Liver (tissue), 3 donors: ENCODE data around the gene WEE1.

ENCODE experiments used
- FOXA1 ChIP-seq: IDR thresholded peaks from 2 replicates; pipeline ENCODE4 v1.6.1; 2016; ENCODE audit warnings: antibody characterized with exemption
- GABPA ChIP-seq, 2 donors: IDR thresholded peaks in 1 of 2; conservative IDR thresholded peaks in 1 of 2; 2 replicates each; pipeline ENCODE4 v1.6.1; 2016; ENCODE audit warnings: antibody characterized with exemption in 2 of 2, mild to moderate bottlenecking in 1 of 2, moderate library complexity in 1 of 2
- RAD21 ChIP-seq, 2 donors: IDR thresholded peaks; 2 replicates each; pipeline ENCODE4 v1.6.1; 2016; ENCODE audit warnings: antibody characterized with exemption in 2 of 2, mild to moderate bottlenecking in 2 of 2
- RXRA ChIP-seq, 2 donors: IDR thresholded peaks; 2 replicates each; pipeline ENCODE4 v1.6.1; 2017 to 2018; ENCODE audit warnings: antibody characterized with exemption in 2 of 2, mild to moderate bottlenecking in 1 of 2
- SP1 ChIP-seq: IDR thresholded peaks from 2 replicates; pipeline ENCODE4 v1.6.1; 2018; ENCODE audit warnings: antibody characterized with exemption, mild to moderate bottlenecking
- YY1 ChIP-seq: IDR thresholded peaks from 2 replicates; pipeline ENCODE4 v1.6.1; 2016; ENCODE audit warnings: antibody characterized with exemption, mild to moderate bottlenecking
- TF ChIP-seq, protein P1 (sequence below): IDR thresholded peaks from 2 replicates; pipeline ENCODE4 v1.6.1; 2016; ENCODE audit warnings: antibody characterized with exemption, mild to moderate bottlenecking
- TF ChIP-seq, protein P2 (sequence below): fragments of 150-350 bp; IDR thresholded peaks from 2 replicates; pipeline ENCODE4 v1.5.1; 2017; ENCODE audit warnings: improper control_type of control experiment, low read depth, low read length; ENCODE audit not compliant: missing input control
- TF ChIP-seq, protein P3 (sequence below): IDR thresholded peaks from 2 replicates; pipeline ENCODE4 v1.6.1; 2016; ENCODE audit warnings: antibody characterized with exemption
- donor health status: healthy.
- donor health status: healthy.

DNA sequence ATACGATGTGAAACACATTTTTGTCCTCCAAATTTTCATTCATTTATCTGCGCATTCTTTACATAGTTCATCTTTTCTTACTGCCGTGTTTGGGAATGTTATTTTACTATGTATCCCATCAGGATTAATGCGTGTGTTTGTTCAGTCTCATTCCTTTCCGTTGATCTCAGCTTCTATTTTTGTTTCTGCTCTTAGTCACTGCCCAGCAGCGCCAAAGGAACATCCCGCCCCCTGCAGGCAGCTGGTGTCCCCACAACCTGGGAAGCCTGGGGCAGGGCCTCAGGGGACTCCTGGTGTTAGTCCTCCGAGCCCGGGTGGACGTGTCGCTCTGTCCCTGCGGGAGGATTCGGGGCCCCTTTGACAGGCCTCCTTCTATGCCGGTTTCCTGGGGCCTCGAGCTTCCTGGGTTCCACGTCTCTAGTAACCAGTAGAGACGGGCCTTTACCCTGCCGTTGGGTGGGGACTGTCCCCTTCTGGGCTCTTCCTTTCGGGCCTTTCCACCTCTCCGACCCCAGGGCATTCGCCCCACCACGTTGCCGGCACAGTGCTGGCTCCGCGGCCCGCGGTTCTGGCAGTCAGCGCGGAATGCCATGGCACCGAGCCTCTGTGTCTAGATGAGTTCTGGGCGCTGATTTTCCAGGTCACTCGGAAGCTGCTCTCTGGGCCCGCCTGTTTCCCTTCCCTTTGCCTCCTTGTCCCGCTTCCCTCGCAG is 39.8 kb downstream of the WEE1 start:
- TF ChIP-seq, protein P1, sequence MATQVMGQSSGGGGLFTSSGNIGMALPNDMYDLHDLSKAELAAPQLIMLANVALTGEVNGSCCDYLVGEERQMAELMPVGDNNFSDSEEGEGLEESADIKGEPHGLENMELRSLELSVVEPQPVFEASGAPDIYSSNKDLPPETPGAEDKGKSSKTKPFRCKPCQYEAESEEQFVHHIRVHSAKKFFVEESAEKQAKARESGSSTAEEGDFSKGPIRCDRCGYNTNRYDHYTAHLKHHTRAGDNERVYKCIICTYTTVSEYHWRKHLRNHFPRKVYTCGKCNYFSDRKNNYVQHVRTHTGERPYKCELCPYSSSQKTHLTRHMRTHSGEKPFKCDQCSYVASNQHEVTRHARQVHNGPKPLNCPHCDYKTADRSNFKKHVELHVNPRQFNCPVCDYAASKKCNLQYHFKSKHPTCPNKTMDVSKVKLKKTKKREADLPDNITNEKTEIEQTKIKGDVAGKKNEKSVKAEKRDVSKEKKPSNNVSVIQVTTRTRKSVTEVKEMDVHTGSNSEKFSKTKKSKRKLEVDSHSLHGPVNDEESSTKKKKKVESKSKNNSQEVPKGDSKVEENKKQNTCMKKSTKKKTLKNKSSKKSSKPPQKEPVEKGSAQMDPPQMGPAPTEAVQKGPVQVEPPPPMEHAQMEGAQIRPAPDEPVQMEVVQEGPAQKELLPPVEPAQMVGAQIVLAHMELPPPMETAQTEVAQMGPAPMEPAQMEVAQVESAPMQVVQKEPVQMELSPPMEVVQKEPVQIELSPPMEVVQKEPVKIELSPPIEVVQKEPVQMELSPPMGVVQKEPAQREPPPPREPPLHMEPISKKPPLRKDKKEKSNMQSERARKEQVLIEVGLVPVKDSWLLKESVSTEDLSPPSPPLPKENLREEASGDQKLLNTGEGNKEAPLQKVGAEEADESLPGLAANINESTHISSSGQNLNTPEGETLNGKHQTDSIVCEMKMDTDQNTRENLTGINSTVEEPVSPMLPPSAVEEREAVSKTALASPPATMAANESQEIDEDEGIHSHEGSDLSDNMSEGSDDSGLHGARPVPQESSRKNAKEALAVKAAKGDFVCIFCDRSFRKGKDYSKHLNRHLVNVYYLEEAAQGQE, result peak; percentile 78
- TF ChIP-seq, protein P2, sequence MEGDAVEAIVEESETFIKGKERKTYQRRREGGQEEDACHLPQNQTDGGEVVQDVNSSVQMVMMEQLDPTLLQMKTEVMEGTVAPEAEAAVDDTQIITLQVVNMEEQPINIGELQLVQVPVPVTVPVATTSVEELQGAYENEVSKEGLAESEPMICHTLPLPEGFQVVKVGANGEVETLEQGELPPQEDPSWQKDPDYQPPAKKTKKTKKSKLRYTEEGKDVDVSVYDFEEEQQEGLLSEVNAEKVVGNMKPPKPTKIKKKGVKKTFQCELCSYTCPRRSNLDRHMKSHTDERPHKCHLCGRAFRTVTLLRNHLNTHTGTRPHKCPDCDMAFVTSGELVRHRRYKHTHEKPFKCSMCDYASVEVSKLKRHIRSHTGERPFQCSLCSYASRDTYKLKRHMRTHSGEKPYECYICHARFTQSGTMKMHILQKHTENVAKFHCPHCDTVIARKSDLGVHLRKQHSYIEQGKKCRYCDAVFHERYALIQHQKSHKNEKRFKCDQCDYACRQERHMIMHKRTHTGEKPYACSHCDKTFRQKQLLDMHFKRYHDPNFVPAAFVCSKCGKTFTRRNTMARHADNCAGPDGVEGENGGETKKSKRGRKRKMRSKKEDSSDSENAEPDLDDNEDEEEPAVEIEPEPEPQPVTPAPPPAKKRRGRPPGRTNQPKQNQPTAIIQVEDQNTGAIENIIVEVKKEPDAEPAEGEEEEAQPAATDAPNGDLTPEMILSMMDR, result peak; percentile 95
- TF ChIP-seq YY1 (peak; percentile 79), GABPA (IDR thresholded peaks at IDR 0.05 in 1 of 2, conservative IDR thresholded peaks at IDR 0.05 in 1 of 2) (no peak), RAD21 (IDR thresholded peaks at IDR 0.05) (peak; percentile 94), FOXA1 (no peak), SP1 (peak; percentile 70), RXRA (IDR thresholded peaks at IDR 0.05) (peak; percentile 23 to 64)
- TF ChIP-seq, protein P3, sequence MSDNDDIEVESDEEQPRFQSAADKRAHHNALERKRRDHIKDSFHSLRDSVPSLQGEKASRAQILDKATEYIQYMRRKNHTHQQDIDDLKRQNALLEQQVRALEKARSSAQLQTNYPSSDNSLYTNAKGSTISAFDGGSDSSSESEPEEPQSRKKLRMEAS, result peak; percentile 9
